HG03095 (cell line): ENCODE data around the gene IL22RA2.

Experiments
- ATAC-seq: cut with Tn5 transposase; IDR thresholded peaks from one replicate; pipeline ENCODE4 v1.9.1; 2021; ENCODE audit warnings: moderate library complexity; ENCODE audit not compliant: unreplicated experiment

IL22RA2 gene

GRCh38 chr6:137097526-137097925, 75.9 kb downstream of the IL22RA2 start:
- no peak for ATAC-seq

- ATAC-seq, result peak; percentile 29
These were observed 76.4 kb downstream of the IL22RA2 start for GRCh38 chr6:137097057-137097456.

- ATAC-seq, result peak; percentile 81
These were observed 77.7 kb downstream of the IL22RA2 start for GRCh38 chr6:137095651-137096238.

- no peak for ATAC-seq
These were observed 78.4 kb downstream of the IL22RA2 start for GRCh38 chr6:137095093-137095492.

- ATAC-seq, result no peak
These were observed 78.9 kb downstream of the IL22RA2 start for GRCh38 chr6:137094411-137095008.
